ENCODE data around the gene PLPP4.
A peak's percentile ranks its signal among the peaks of the same experiment; 100 is the strongest.

PLPP4 gene

DNA sequence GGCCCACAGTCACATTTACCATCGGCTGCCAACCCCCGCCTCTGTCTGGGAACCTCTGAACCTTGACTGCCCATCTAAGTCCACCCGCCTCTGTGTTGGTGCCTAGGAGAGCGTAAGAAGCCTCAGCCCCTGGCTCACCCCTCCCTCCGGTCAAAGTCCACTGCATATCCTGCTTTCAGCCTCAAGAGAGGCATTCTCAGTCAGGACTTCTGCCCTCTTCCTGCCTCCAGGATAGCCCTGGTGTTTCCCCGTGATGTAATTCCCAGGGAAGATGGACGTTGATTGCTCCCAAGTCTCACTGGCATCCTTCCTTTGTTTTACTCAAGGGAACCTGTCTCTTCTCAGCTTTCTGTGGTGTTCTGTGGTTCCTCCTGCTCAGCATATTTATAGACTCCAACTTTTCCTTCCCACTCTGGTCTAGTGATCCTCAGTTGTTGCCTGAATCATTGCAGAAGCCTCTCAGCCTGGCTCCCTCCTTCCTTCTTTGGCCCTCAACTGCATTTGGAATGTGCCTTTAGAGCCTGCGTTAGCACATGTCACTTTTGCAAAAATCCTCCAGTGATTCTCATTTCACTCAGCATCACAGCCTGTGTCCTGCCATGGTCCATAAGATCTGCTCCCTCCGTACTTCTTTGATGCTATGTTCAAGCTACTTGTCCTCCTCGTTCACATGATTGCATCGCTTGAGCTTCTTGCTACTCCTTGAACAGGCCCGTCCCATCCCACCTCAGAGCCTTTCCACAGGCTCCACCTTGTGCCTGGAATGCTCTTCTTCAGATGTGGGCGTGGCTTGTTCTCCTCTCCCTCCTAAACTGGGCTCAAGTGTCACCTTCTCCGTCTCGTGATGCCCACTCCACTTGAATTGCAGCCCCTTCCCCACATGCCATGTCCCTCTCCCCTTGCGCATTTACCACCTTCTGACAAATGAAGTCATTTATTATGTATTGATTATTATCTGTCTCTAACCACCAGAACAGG lies 124.2 kb downstream of the PLPP4 start:
- no peak for DNase-seq

DNA sequence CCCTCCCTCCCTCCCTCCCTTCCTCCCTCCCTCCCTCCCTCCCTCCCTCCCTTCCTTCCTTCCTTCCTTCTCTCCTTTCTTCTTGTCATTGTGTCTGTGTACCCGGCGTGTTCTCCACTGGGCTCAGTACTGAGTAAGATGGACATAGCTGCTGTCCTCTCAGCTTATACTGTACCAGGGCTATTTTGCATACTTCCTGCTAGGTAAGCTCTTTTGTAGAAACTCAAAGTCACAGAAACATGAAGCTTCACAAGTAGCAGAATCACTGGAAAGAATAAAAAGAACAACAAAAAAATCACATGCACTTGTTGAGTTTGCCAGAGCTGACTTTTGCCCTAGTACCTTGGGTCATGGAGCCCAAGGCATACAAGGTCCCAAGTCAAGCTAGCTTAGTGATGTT lies 125.7 kb downstream of the PLPP4 start:
- no peak for DNase-seq

DNA sequence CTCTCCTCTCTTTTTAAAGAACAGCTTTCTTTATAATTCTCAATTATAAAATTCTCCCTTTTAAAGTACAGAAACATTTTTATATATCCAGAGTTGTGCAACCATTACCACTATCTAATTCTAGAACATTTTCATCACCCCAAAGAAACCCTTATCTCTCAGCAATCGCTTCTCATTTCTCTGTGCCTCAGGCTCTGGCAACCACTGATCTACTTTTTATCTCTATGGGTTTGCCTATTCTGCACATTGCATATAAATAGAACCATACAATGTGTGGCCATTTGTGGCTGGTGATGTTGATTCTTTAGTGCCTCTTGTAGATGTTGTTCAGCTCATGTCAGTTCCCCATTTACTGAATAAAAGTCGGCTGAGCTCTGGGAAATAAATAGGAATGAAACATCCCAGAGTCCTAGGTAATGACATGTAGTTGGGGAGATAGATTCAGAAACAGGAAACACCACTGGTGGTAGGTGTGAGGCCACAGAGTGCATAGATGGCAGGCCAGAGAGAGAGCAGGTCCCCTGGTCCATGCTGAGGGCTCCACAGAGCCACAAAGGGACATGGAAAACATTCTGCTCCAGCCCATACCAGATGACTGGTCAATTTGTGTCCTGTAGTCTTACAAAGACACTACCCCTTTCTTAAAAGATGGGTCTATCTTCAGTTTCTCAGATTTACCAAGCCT lies 126.5 kb downstream of the PLPP4 start:
- DNase-seq, result no peak

DNA sequence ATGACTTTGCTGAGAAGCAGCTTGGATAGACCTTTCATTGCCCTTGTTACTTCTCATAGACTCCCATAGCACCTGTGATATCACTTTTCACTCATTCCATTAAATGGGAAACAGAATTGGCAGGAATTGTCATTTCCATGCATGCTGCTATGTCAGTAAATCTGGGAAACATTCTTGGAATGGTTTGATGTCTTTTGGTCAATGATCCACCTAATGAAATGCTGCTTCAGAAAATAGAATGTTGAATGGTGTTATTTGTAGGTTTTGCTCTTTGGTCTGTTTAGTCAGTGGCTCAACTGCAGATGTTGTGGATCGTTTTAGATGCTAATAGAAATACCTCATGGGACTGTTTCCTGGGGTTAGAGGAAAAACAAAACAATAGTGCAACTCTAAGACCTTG lies 127.8 kb downstream of the PLPP4 start:
- no peak for DNase-seq

DNA sequence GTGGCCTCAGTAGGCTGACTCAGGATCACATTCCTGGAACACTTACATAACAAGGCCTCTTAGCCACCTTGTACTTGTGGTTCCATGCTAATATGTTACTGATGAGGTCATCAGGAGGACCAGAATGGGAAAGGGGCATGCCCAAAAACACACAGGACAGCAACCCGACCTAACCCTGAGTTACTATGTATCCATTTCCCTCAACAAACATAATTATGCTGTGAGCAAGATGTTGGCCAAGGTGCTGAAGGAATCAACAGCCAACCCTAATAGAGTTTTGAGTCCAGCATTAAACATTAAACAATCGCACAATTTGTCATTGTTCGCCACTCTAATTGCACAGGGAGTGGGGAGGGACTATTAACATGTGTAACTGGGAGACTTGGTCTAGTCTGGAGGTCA lies 129.4 kb downstream of the PLPP4 start:
- no peak for DNase-seq

DNA sequence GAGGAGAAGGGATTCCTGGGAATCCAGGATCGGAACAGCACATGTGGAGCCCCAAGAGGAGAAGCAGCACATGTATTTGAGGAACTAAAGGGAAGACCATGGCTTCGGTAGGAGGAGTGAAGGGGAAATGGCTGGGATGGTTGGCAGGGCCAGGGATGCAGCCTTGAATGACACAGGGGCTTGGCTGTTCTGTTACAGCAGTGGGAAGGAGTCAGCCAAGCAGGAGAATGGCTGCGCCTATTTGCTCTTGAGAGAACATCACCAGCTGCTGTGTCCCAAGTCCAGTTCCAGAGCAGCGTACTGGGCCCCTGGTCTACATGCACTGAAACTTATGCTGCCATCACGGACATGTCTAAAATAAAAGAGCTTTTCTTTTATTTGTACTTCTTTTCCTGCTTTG lies 130.0 kb downstream of the PLPP4 start:
- DNase-seq, result no peak

DNA sequence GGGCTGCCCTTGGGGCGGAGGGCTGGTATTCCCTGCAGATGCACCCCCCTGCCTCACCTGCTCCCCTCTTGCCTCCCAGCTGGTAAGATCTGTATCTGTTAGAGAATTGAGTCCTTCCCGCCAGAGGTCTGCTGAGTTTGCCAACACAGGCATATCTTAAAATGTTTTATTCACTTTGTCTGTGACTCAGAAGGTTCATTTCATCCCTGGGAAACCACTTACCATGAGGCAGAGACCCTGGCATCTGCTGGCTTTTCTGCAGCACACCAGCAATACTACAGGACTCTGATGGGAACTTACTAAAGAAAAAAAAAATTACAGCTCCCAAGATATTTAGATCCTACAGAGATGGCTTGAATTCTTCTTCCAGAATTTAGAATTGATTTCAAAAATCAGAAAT lies 131.3 kb downstream of the PLPP4 start:
- DNase-seq, result no peak

DNA sequence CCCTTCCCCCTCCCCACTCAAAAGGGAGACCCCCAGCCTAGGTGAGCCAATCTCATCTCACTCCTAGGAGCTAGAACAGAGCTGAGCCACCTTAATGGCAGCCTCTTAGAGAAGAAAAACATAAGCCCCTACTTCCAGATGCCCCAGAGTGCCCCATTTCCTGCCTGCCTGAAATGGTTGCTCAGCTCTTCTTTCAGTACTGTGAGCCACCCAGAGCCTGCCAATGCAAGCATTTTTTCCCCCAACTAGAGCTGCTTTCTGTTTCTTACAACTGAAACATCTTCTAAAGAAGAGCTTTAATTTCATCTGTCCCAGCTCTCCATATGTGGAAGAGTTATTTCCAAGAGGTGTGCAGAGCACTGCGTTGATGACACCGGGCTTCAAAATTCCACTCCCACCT lies 136.7 kb downstream of the PLPP4 start:
- DNase-seq, result no peak

DNA sequence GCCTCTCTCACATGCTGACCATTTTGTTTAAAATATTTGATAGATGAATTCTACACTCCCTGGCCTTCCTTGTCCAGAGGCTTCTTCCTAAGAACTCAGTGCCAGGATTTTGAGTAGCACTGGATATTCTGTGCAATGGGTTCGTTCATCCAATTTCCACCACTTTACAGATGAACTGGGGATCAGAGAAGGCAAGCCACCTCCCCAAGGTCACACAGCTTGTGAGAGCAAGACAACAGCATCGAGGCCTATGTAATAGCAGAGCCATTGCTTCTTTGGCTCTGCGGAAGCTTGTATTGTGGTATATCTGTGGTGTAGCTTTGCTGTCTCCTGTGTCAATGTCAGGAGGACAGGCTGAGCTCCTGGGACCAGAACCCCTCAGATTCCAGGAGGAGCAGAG lies 140.9 kb downstream of the PLPP4 start:
- DNase-seq, result no peak

DNA sequence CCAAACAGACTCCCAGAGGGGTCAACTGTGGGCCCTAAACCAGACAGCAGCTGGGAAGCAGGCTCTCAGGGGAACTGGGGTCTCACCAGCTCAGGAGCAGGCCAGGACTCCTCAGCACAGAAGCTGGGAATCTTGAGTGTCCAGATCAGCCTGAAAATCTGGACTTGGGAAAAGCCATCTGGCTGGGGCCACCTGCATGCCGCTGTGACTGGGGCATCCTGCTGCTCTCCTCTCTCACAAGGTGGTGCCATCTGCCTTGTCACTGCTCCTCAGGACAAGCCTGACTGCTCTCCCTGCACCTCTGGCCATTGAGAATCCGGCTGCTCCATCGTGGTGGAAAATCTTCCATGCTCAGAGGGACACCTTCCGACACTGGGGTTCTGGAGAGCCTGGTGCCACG lies 141.4 kb downstream of the PLPP4 start:
- DNase-seq, result peak in 1 of 3 experiments; percentile 2

DNA sequence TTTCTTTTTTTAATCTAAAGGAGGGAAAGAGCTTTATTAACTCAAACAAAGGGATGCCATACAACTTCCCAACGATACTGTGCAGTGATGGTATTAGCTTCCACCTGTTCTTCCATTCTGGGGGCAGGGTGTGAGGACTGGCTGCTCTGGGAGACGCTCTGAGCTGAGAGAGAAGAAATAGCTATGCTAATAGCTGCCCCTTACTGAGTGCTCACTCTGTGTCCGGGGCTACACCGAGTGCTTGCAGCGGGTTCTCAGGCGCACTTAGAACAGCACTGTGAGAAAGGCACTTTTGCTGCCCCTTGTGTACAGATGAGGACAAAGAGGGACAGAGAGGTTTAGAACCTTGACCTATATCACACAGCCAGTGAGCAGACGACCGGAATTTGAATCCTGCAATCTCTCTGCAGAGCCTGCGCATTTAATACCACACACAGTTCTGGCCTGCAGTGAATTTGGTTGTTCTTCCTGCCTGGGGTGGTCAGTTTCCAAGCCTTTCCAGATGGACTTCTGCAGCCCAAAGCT lies 142.2 kb downstream of the PLPP4 start:
- no peak for DNase-seq

DNA sequence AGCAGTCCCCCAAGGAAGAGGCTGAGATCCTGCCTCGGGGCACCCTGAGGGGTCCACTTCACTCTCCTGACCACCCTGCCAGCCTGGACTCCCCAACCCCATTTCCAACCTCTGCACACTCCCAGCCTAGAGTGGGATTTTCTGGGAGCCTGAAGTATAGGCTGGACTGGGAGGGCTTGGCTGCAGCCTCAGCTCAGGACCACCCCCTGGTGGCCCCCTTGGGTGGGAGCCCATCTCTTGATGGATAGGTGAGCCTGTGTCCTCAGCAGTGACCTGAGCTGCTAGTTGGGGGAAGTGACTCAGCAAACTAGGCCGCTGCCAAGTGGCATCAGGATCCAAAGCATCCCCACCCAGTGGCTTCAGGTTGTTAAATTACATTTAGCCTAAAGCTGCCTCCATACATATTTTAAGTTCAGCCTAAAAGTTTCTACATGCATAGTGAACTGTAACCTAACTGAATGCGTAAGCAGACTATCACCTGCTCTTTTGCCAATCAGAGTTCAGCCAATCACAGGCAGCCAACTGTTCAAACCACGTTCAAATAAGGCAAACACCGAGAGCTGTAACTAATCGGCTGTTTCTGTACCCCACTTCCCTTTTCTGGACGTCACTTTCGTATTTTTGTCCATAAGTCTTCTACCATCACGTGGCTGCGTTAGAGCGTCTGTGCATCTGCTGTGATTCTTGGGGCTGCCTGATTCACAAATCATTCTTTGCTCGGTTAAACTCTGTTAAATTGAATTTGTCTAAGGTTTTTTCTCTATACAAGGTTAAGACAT lies 144.0 kb downstream of the PLPP4 start:
- no peak for DNase-seq

DNA sequence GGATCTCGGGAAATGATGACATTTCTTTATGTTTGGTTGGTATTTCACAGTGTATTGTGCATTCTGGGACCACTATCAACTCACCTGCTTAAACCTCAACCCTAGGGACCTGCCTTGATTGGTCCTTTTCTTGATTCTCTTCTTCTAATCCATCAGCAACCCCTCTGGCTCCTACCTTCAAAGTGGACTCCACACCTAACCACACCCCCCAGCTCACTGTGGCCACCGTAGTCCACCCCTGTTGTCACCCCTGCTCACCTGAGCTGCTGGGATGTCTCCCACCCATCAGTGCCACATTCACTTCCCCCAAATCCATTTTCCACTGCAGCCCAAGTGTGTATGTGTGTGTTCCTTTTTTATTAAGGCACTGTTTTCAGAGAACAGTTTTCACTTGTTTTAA lies 145.0 kb downstream of the PLPP4 start:
- no peak for DNase-seq

DNA sequence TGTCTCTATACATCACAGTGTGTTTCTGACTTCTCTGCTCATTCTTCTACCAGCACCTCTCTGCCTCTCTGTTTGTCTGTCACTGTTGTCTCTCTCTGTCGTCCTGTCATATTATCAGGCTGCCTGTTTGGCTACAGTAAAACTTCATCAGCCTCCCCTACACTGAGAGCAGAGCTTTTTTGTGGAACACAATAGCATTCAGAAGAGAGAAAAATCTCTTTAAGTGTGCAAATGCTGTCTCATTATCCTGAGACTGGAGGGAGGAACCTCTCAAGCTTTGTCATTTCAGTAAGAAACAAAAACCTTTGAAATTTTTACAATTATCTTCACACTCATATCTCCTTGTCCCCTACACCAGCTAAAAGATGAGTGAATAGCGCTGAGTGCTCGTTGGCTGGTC lies 148.4 kb downstream of the PLPP4 start:
- no peak for DNase-seq

DNA sequence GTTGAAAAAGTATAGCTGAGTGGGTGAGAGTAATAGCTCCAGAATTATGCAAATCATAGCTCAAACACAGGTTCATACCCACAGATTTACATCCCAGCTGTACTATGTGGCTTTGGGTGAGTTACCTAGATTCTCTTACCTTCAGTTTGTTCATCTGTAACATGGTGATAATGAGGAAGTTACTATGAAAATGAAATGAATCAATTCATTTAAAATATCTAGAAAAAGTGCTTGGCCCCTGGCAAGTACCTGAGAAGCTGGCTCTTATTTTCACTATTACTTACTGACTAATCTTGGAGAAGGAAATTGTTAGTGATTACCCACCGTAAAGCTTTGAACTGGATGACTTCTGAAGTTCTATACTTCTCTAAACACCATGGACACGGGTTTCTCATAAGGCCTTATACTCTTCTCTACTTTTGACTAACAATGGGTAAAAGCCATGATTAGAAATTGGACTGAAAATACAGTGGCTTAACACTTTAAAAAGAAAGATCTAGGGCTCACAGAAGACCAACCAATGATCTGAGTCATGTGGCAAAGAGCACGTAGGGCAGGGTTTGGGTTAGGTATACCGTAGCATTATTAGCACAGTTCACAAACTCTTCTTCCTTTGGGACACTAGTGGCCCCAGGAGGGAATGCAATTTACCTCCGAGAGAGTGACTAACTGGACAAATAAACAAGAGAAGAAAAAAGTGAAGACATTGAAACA lies 149.2 kb downstream of the PLPP4 start:
- DNase-seq, result no peak

DNA sequence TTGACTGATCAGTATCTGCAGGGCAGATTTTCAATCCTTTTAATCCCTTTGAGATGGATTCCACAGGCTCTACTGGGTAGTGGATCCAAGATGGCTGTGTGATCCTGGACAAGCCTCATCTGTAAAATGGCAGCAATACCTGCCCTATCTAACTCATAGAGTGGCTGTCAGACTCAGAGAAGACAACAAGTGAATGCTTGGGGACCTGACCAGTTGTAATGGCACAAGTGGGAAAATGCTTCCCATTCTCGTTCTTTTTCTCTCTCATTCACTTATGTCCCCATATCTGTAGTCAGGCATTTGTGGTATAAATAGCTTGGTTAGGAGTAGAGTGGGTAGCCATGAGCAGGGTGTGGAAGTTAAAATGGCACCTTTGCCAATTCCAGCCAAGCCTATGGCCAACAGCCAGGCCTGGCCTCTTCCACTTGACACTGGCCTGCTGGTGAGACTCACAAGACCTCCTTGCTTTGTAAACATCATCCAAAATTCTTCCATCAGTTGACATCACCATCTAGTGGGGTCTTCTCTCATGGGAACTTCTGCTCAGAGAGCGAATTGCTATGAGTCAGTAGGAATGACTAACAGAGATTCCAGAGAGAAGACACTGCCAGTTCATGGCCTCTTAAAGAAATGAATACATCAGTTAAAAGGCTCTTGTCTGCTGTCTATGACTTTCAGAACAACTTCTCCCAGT lies 150.1 kb downstream of the PLPP4 start:
- DNase-seq, result no peak

DNA sequence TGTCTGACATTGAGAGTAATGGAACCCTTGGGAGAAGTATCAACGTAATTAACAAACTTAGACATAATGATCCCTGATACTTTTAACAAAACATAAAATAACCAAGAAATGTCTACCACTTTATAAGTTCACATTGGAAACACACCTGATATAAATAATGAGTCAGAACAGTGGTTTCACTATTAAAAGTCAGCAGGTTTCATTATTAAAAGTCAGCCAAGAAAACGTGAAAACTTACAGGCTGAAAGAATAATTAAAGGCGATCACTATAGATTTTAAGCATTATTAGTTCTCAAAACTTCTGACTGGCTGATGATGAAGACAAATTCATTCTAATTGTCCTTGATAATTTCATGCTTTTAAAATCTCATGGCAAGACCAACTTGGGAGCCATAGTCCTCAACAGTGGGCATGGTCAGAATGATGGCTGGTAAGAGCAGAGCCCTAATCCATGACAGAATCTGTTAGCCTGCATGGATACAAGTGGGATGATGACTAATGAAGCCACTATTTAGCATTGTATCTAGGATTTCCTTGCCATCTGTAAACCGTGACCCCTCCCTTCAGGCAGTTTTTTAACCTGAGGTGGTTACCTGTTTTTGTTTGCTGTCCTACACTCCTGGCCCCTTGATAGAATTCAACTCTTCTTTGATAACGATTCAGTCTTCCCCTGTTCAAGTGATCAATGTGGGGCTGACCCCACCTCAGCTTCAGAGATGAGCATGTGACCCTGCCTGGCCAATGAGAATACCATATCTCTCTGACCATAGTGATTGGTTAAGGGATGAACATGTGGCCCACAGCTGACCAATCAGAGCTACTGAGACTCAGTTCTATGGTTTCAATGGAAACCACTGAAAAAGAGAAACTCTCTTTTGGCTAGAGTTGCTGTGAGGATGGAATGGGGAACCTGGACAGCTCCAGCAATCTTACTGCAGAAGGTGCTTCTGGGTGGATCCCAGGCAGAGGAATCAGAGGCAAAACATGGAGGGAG lies 151.0 kb downstream of the PLPP4 start:
- DNase-seq, result no peak

DNA sequence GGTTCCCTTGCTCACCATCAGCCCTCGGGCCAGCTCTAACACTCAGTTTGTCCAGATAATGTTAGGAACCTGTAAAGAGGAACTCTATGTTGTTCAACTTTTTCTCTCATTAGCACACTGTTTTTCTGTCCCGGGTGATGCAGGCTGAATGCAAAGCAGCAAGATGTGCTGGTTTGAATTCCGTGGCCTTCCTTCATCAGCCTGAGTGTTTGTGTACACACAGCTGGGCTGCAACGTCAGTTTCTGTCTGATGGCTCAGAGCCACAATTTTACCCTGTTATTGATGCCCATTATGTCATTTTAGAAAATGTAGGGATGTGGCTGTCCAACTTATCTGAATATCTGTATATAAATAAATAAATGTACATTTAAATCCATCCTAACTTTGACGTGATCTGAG lies 152.0 kb downstream of the PLPP4 start:
- peak in 2 of 3 experiments; percentile 1 to 51 for DNase-seq

DNA sequence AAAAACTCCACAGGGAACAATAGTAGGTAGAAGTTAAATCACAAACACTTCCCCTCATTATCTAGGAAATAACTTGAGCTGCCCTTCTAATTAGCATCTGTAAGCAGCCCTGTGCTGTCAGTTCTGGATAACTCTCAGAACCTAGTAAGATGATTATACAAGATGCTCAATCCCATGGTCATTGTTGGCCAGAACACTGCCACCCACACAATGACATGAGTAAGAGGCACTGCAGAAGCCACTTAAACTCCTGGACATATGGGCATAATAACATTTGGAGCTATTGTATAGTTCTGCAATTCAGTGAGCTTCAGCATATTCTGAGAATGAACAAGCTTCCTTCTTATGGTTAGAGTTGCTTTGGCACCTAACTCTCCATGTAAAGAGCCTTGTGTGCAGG lies 153.8 kb downstream of the PLPP4 start:
- no peak for DNase-seq

DNA sequence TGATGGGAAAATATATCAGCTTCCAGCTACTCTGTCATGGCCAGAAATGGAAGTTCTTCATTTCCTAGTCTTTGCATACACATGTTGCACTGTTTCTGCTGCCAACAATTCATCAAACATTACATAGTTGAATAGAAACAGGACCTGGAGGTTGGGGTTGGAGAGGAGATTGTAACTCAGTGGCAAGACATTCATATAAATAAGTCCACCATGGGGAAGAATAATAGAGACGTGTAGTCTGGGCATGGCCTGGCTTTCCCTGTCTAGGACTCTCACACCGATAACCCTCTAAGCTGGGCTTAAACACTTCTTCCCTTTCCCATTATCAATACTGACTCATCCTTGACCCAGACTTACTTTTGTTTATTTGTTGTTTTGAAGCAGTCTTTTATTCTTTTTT lies 155.7 kb downstream of the PLPP4 start:
- no peak for DNase-seq

DNA sequence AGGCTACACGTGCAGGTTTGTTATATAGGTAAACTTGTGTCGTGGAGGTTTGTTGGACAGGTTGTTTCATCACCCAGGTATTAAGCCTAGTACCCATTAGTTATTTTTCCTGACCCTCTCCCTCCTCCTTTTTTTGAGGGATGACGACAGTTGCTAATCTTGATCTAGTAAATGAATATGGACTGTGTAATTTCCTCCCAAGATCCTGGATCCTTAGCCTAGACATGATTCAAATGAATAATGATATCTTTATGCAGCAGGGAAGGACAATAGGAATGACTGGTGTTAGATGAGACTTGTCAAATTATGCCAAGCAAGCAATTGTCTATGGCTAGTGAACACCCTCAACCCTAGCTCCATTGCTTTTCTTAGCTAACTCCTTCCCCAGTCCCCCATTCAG lies 156.2 kb downstream of the PLPP4 start:
- DNase-seq, result no peak
